Retinal pigment epithelial cell (primary cell): ENCODE data around the gene TRMT1.

Experiments
- DNase-seq: peaks from one replicate; pipeline ENCODE4 v3.0.0-alpha.2; 2010; ENCODE audit warnings: low read depth
- H3K4me3 ChIP-seq: 2 replicates; pipeline ENCODE4 v1.5.1; 2011; ENCODE audit warnings: mild to moderate bottlenecking, low read length, control low read depth, moderate library complexity
- CTCF ChIP-seq: conservative IDR thresholded peaks from 2 replicates; pipeline ENCODE4 v1.5.1; 2011; ENCODE audit warnings: low read depth, low read length, control low read depth, inconsistent platforms

Gene TRMT1

GRCh38 chr19:13120031-13120430, 3.5 kb upstream of the TRMT1 start:
- no peak for TF ChIP-seq CTCF
- no peak for DNase-seq
- H3K4me3 ChIP-seq = no peak overlapping the region

- DNase-seq = no peak
- no peak for TF ChIP-seq CTCF
- peak overlapping the region; percentile 83 for H3K4me3 ChIP-seq
Observed at GRCh38 chr19:13119627-13120026, 3.1 kb upstream of the TRMT1 start.

- TF ChIP-seq CTCF = no peak
- peak overlapping the region; percentile 83 for H3K4me3 ChIP-seq
- DNase-seq = no peak
Observed at GRCh38 chr19:13118424-13119193, 2.1 kb upstream of the TRMT1 start.

GRCh38 chr19:13117772-13118423, 1.4 kb upstream of the TRMT1 start, which contains the start of gene NACC1:
TSS of gene NACC1 (plus strand) at chr19:13118264. CDS start at chr19:13135208, 16,944 bp downstream.
- no peak for TF ChIP-seq CTCF
- peak; percentile 42 for DNase-seq
- H3K4me3 ChIP-seq = peak within 1 kb of the TSS; percentile 98

GRCh38 chr19:13117176-13117771, 734 bp upstream of the TRMT1 start:
- TF ChIP-seq CTCF = no peak

GRCh38 chr19:13115936-13116281, 631 bp downstream of the TRMT1 start:
- peak overlapping the region; percentile 98 for H3K4me3 ChIP-seq
- no peak for DNase-seq
- no peak for TF ChIP-seq CTCF

More at GRCh38 chr19:13117176-13117771, 734 bp upstream of the TRMT1 start:
- peak overlapping the region; percentile 98 for H3K4me3 ChIP-seq
- DNase-seq = no peak
